OCI-LY3 (cell line): ENCODE data around the gene TBX4.
"Not testable (repeated sequence)": the region's sequence is repeated elsewhere in the genome, so short reads cannot be mapped to it uniquely, and the experiment has no call there.

Experiments used
- H2AFZ ChIP-seq: fragments of 200-600, 300-600 bp; shearing (Covaris generic); 2 replicates; pipeline ENCODE4 v1.6.0; 2014; ENCODE audit warnings: antibody characterized with exemption, low read depth, low read length
- H3K27ac ChIP-seq: fragments of 200-600, 300-600 bp; sonication (generic); 2 replicates; pipeline ENCODE4 v1.5.1; 2014; ENCODE audit warnings: mild to moderate bottlenecking, low read length, moderate library complexity, mixed read lengths
- H3K27me3 ChIP-seq: fragments of 200-600, 300-600 bp; sonication (generic); 2 replicates; pipeline ENCODE4 v1.6.1; 2014; ENCODE audit warnings: low read depth, low read length, mixed read lengths
- H3K36me3 ChIP-seq: fragments of 200-600, 300-600 bp; sonication (generic); replicated peaks from 2 replicates; pipeline ENCODE3; 2014; ENCODE audit warnings: low read depth, low read length, mixed read lengths
- H3K4me1 ChIP-seq: fragments of 300-600, 200-600 bp; sonication (generic); 2 replicates; pipeline ENCODE4 v1.6.1; 2014; ENCODE audit warnings: low read length, mixed read lengths
- H3K4me2 ChIP-seq: fragments of 200-600, 300-600 bp; sonication (generic); 2 replicates; pipeline ENCODE4 v1.6.1; 2014; ENCODE audit warnings: low read length, mixed read lengths
- H3K4me3 ChIP-seq: fragments of 300-600, 200-600 bp; sonication (generic); 2 replicates; pipeline ENCODE4 v1.5.1; 2014; ENCODE audit warnings: antibody characterized with exemption, mild to moderate bottlenecking, low read length, moderate library complexity
- H3K79me2 ChIP-seq: fragments of 300-600, 200-600 bp; shearing (Covaris generic); 2 replicates; pipeline ENCODE4 v1.6.1; 2014; ENCODE audit warnings: mild to moderate bottlenecking, low read length, mixed read lengths
- H3K9ac ChIP-seq: fragments of 300-600, 200-600 bp; shearing (Covaris generic); 2 replicates; pipeline ENCODE4 v1.6.0; 2014; ENCODE audit warnings: mild to moderate bottlenecking, low read length, moderate library complexity
- H3K9me3 ChIP-seq: fragments of 200-600, 300-600 bp; shearing (Covaris generic); 2 replicates; pipeline ENCODE4 v1.6.1; 2014; ENCODE audit warnings: low read length, mixed read lengths; ENCODE audit not compliant: insufficient read depth
- H4K20me1 ChIP-seq: fragments of 200-600, 300-600 bp; sonication (generic); 2 replicates; pipeline ENCODE4 v1.6.1; 2016; ENCODE audit warnings: low read length, mixed read lengths; ENCODE audit not compliant: insufficient read depth
- EZH2phosphoT487 ChIP-seq: fragments of 200-600 bp; shearing (Covaris generic); IDR thresholded peaks from 2 replicates; pipeline ENCODE4 v1.6.1; 2018; ENCODE audit warnings: antibody characterized with exemption, mixed run types, low read depth
- TF ChIP-seq, protein P1 (sequence below): fragments of 200-600, 300-600 bp; sonication (generic); IDR thresholded peaks from 2 replicates; pipeline ENCODE4 v1.5.1; 2014; ENCODE audit warnings: antibody characterized with exemption, low read length, low read depth

Gene TBX4

GRCh38 chr17:61427567-61427966, 24.7 kb upstream of the TBX4 start:
- Histone ChIP-seq H3K4me2 (no peak overlapping the region), H3K36me3 (no peaks in the 10 kb centered on the region), H3K27me3 (0 out of 2 replicates have a peak, but pooled peaks cover under 1% of the 10 kb centered on the region), H3K27ac (no peak overlapping the region), H2AFZ (no peak overlapping the region), H3K9ac (no peak overlapping the region), H4K20me1 (no peaks in the 10 kb centered on the region), H3K9me3 (no peaks in the 10 kb centered on the region), H3K79me2 (no peaks in the 10 kb centered on the region), H3K4me3 (no peak overlapping the region), H3K4me1 (no peaks in the 10 kb centered on the region)
- TF ChIP-seq EZH2phosphoT487 = no peak
- TF ChIP-seq, protein P1, sequence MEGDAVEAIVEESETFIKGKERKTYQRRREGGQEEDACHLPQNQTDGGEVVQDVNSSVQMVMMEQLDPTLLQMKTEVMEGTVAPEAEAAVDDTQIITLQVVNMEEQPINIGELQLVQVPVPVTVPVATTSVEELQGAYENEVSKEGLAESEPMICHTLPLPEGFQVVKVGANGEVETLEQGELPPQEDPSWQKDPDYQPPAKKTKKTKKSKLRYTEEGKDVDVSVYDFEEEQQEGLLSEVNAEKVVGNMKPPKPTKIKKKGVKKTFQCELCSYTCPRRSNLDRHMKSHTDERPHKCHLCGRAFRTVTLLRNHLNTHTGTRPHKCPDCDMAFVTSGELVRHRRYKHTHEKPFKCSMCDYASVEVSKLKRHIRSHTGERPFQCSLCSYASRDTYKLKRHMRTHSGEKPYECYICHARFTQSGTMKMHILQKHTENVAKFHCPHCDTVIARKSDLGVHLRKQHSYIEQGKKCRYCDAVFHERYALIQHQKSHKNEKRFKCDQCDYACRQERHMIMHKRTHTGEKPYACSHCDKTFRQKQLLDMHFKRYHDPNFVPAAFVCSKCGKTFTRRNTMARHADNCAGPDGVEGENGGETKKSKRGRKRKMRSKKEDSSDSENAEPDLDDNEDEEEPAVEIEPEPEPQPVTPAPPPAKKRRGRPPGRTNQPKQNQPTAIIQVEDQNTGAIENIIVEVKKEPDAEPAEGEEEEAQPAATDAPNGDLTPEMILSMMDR = no peak

- H3K9me3 ChIP-seq = no peaks in the 10 kb centered on the region
- H3K79me2 ChIP-seq = no peaks in the 10 kb centered on the region
- H4K20me1 ChIP-seq = no peaks in the 10 kb centered on the region
- H2AFZ ChIP-seq = no peak overlapping the region
- H3K4me1 ChIP-seq = no peaks in the 10 kb centered on the region
- no peaks in the 10 kb centered on the region for H3K36me3 ChIP-seq
- TF ChIP-seq, protein P1 = no peak
- TF ChIP-seq EZH2phosphoT487 = no peak
- no peak overlapping the region for H3K9ac ChIP-seq
- no peak overlapping the region for H3K4me3 ChIP-seq
- no peaks in the 10 kb centered on the region for H3K27me3 ChIP-seq
- no peak overlapping the region for H3K27ac ChIP-seq
- H3K4me2 ChIP-seq = no peak overlapping the region
These were observed 22.9 kb upstream of the TBX4 start for GRCh38 chr17:61429274-61429673.

DNA sequence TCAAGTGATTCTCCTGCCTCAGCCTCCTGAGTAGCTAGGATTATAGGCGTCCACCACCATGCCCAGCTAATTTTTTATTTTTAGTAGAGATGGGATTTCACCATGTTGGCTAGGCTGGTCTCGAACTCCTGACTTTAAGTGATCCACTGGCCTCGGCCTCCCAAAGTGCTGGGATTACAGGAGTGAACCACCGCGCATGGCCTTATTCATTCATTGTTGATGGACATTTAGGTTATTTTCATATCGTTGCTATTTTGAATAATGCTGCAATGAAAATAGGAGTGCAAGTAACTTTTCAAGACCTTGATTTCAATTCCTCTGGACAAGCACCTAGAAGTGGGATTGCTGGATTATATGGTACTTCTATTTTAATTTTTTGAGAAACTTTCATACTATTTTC, 22.4 kb upstream of the TBX4 start:
- H3K27me3 ChIP-seq, H4K20me1 ChIP-seq, H3K9ac ChIP-seq, H3K4me1 ChIP-seq, H2AFZ ChIP-seq, H3K9me3 ChIP-seq, H3K4me3 ChIP-seq, H3K27ac ChIP-seq, H3K4me2 ChIP-seq, H3K79me2 ChIP-seq, H3K36me3 ChIP-seq: not testable (repeated sequence)

DNA sequence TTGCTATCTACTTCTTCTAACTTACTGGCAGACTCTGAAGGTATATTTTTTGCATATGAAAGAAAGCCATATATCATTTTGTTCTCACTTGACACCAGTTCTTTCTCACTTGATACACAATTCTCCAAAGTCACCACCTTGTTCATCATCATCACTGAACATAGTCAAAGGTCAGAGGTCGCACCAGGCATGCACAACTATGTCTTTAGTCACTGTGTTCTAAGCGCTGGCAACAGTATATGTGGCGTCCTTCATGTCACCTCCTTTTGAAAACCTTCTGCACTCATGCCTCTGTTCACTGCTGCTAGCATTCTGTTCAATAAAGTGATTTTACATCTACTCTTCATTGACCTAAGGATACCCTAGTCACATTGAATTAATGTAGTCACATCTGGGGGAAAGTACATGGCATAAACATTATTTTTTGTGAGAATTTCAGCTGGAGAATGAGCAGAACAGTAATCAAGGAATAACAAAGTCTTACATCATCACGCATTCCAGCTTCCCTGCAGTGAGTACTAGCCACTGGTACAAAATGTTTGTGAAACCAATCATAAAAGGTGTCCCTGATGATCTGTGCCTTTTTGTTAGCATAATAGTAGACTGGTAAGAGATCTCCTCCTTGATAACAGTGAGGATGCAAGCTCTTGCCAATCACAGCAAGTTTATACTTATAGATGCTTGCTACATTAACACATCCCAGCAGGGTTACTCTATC, 20.5 kb upstream of the TBX4 start:
- H3K4me2 ChIP-seq = no peak overlapping the region
- TF ChIP-seq EZH2phosphoT487 = no peak
- TF ChIP-seq, protein P1 = no peak
- no peaks in the 10 kb centered on the region for H4K20me1 ChIP-seq

More for the DNA sequence above, 20.5 kb upstream of the TBX4 start:
- no peak overlapping the region for H2AFZ ChIP-seq
- no peak overlapping the region for H3K27ac ChIP-seq
- no peaks in the 10 kb centered on the region for H3K27me3 ChIP-seq
- no peaks in the 10 kb centered on the region for H3K36me3 ChIP-seq
- H3K4me3 ChIP-seq = no peak overlapping the region
- no peaks in the 10 kb centered on the region for H3K79me2 ChIP-seq
- H3K9me3 ChIP-seq = no peaks in the 10 kb centered on the region
- no peaks in the 10 kb centered on the region for H3K4me1 ChIP-seq
- H3K9ac ChIP-seq = no peak overlapping the region
